H9 (cell line): ENCODE results near the gene GP1BB. TPM values are rescaled to one million over a fixed set of nuclear protein-coding genes. Genes with fewer than 3 reads are reported as not detected.

Experiments
- DNase-seq: peaks from one replicate; pipeline ENCODE4 v3.0.0-alpha.2; 2017
- H2AFZ ChIP-seq: one replicate; pipeline ENCODE4 v1.6.1; 2013; ENCODE audit warnings: mild to moderate bottlenecking, low read length, control low read depth, moderate library complexity
- H2AK5ac ChIP-seq: 2 replicates; pipeline ENCODE4 v1.6.1; 2013; ENCODE audit warnings: low read length, control low read depth, mixed read lengths; ENCODE audit not compliant: insufficient read length
- H2BK120ac ChIP-seq: one replicate; pipeline ENCODE4 v1.6.1; 2013; ENCODE audit warnings: low read depth, mild to moderate bottlenecking, low read length, control low read depth, inconsistent platforms; ENCODE audit not compliant: poor library complexity, severe bottlenecking
- H2BK12ac ChIP-seq: 2 replicates; pipeline ENCODE4 v1.6.1; 2013; ENCODE audit warnings: low read length, control low read depth, mixed read lengths, low read depth; ENCODE audit not compliant: insufficient read length
- H2BK15ac ChIP-seq: 2 replicates; pipeline ENCODE4 v1.6.1; 2013; ENCODE audit warnings: low read depth, low read length, control low read depth
- H2BK20ac ChIP-seq: one replicate; pipeline ENCODE4 v1.6.1; 2013; ENCODE audit warnings: low read depth, mild to moderate bottlenecking, low read length, control low read depth, inconsistent platforms; ENCODE audit not compliant: poor library complexity, severe bottlenecking
- H2BK5ac ChIP-seq: 2 replicates; pipeline ENCODE4 v1.6.1; 2013; ENCODE audit warnings: low read length, control low read depth, mixed read lengths; ENCODE audit not compliant: insufficient read length
- H3K14ac ChIP-seq: 2 replicates; pipeline ENCODE4 v1.6.1; 2013; ENCODE audit warnings: low read length, control low read depth; ENCODE audit not compliant: insufficient read depth
- H3K18ac ChIP-seq: 2 replicates; pipeline ENCODE4 v1.6.1; 2013; ENCODE audit warnings: low read depth, mild to moderate bottlenecking, mixed read lengths, low read length, control low read depth; ENCODE audit not compliant: insufficient read length
- H3K23ac ChIP-seq: 2 replicates; pipeline ENCODE4 v1.6.1; 2013; ENCODE audit warnings: low read length, control low read depth, mixed read lengths, low read depth; ENCODE audit not compliant: insufficient read length
- H3K23me2 ChIP-seq: 2 replicates; pipeline ENCODE4 v1.6.1; 2013; ENCODE audit warnings: low read depth, mild to moderate bottlenecking, mixed read lengths, low read length, control low read depth; ENCODE audit not compliant: insufficient read length, poor library complexity, severe bottlenecking
- H3K27ac ChIP-seq: 2 replicates; pipeline ENCODE4 v1.5.1; 2013; ENCODE audit warnings: low read length, control low read depth, mixed read lengths, low read depth; ENCODE audit not compliant: insufficient read length
- H3K27me3 ChIP-seq: 2 replicates; pipeline ENCODE4 v1.6.1; 2013; ENCODE audit warnings: low read length, control low read depth, inconsistent platforms; ENCODE audit not compliant: insufficient read depth
- H3K4ac ChIP-seq: 2 replicates; pipeline ENCODE4 v1.6.1; 2013; ENCODE audit warnings: low read depth, mild to moderate bottlenecking, control low read depth, inconsistent platforms, low read length, moderate library complexity
- H3K4me1 ChIP-seq: 2 replicates; pipeline ENCODE4 v1.6.1; 2013; ENCODE audit warnings: low read length, control low read depth, inconsistent platforms; ENCODE audit not compliant: insufficient read depth
- H3K4me2 ChIP-seq: 2 replicates; pipeline ENCODE4 v1.6.1; 2013; ENCODE audit warnings: low read length, control low read depth, mixed read lengths; ENCODE audit not compliant: insufficient read length, insufficient read depth
- H3K56ac ChIP-seq: 2 replicates; pipeline ENCODE4 v1.6.1; 2013; ENCODE audit warnings: low read depth, mild to moderate bottlenecking, mixed read lengths, low read length, control low read depth; ENCODE audit not compliant: insufficient read length
- H3K79me1 ChIP-seq: 2 replicates; pipeline ENCODE4 v1.6.1; 2013; ENCODE audit warnings: low read depth, mild to moderate bottlenecking, moderate library complexity, low read length, control low read depth, inconsistent platforms; ENCODE audit not compliant: insufficient read depth, poor library complexity, severe bottlenecking
- H3K79me2 ChIP-seq: 2 replicates; pipeline ENCODE4 v1.6.1; 2013; ENCODE audit warnings: low read length, control low read depth, inconsistent platforms; ENCODE audit not compliant: insufficient read depth
- H3K9ac ChIP-seq: 2 replicates; pipeline ENCODE4 v1.6.1; 2013; ENCODE audit warnings: low read length, control low read depth, mixed read lengths; ENCODE audit not compliant: insufficient read length; ENCODE audit errors: extremely low read depth
- H3K9me3 ChIP-seq: one replicate; pipeline ENCODE4 v1.6.1; 2013; ENCODE audit warnings: low read depth, low read length, inconsistent platforms; ENCODE audit not compliant: control insufficient read depth
- H3T11ph ChIP-seq: one replicate; pipeline ENCODE4 v1.6.1; 2013; ENCODE audit warnings: mild to moderate bottlenecking, low read length, control low read depth, inconsistent platforms
- H4K20me1 ChIP-seq: one replicate; pipeline ENCODE4 v1.6.1; 2013; ENCODE audit not compliant: control insufficient read depth, insufficient read length, insufficient read depth
- H4K5ac ChIP-seq: 2 replicates; pipeline ENCODE4 v1.6.1; 2013; ENCODE audit warnings: low read depth, mild to moderate bottlenecking, mixed read lengths, low read length, control low read depth; ENCODE audit not compliant: insufficient read length
- H4K8ac ChIP-seq: replicated peaks from 2 replicates; pipeline ENCODE4 v1.6.1; 2013; ENCODE audit warnings: low read length, control low read depth, mixed read lengths, low read depth; ENCODE audit not compliant: insufficient read length
- H4K91ac ChIP-seq: 2 replicates; pipeline ENCODE4 v1.6.1; 2013; ENCODE audit warnings: low read depth, mild to moderate bottlenecking, moderate library complexity, mixed read lengths, low read length, control low read depth; ENCODE audit not compliant: insufficient read length
- H3K27ac Mint-ChIP-seq, 3 experiments: 2 replicates in 2 of 3; 3 replicates in 1 of 3; pipeline ENCODE4 v1.8.0; 2020 to 2021; ENCODE audit warnings: mixed read lengths in 3 of 3, mild to moderate bottlenecking in 1 of 3, moderate library complexity in 1 of 3
- H3K27me3 Mint-ChIP-seq: 2 replicates; pipeline ENCODE4 v1.8.0; 2021; ENCODE audit warnings: low read depth, mild to moderate bottlenecking, moderate library complexity, mixed read lengths
- H3K36me3 Mint-ChIP-seq, 3 experiments: 2 replicates in 2 of 3; 3 replicates in 1 of 3; pipeline ENCODE4 v1.8.0; 2020 to 2021; ENCODE audit warnings: low read depth in 3 of 3, mixed read lengths in 3 of 3; ENCODE audit not compliant: insufficient read depth in 1 of 3
- H3K4me1 Mint-ChIP-seq, 2 experiments: 2 replicates each; pipeline ENCODE4 v1.8.0; 2020; ENCODE audit warnings: mixed read lengths in 2 of 2
- H3K4me3 Mint-ChIP-seq, 2 experiments: 2 replicates in 1 of 2; 3 replicates in 1 of 2; pipeline ENCODE4 v1.8.0; 2020 to 2021; ENCODE audit warnings: mild to moderate bottlenecking in 2 of 2, mixed read lengths in 2 of 2, moderate library complexity in 1 of 2
- H3K9me3 Mint-ChIP-seq, 2 experiments: 2 replicates in 1 of 2; 3 replicates in 1 of 2; pipeline ENCODE4 v1.8.0; 2020; ENCODE audit warnings: mild to moderate bottlenecking in 2 of 2, mixed read lengths in 2 of 2, moderate library complexity in 1 of 2
- CTCF ChIP-seq: fragments of 200-600 bp; sonication (generic); conservative IDR thresholded peaks from 3 replicates; pipeline ENCODE4 v1.8.0; 2021; ENCODE audit warnings: antibody characterized with exemption, mild to moderate bottlenecking
- WGBS: extraction: QIAGEN DNeasy Blood & Tissue Kit; methylation state at CpG from one replicate; pipeline ENCODE4 v1.1.7; 2013; ENCODE audit warnings: missing lambda C conversion rate, low lambda C conversion rate, mixed read lengths; ENCODE audit not compliant: insufficient read length; ENCODE audit errors: extremely low coverage; 5-methylcytosine and 5-hydroxymethylcytosine counted together
- total RNA-seq: library from RNA; stranded (reverse); gene quantifications from 2 replicates; pipeline ENCODE4 v1.2.1, GENCODE V29; 2021

Gene GP1BB
- total RNA-seq, 1 experiment from 2014 or later: 3.4 TPM

DNA sequence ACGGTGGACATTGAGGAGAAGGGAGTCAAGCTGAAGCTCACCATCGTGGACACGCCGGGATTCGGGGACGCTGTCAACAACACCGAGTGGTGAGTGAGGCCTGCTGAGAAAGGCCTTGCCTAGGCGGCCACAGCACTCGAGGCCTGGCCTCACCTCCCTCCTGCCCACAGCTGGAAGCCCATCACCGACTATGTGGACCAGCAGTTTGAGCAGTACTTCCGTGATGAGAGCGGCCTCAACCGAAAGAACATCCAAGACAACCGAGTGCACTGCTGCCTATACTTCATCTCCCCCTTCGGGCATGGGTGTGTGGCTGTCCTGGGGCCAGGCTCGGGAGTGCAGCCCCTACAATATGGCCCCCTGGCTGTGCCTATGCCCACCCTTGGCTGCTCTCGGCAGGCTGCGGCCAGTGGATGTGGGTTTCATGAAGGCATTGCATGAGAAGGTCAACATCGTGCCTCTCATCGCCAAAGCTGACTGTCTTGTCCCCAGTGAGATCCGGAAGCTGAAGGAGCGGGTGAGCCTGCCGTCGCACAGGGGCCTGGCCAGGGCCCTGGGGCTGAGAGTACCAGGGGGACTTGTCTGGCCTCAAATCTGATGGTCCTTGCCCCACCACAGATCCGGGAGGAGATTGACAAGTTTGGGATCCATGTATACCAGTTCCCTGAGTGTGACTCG, 3.0 kb upstream of the GP1BB start:
- peaks cover 81% of the 10 kb centered on the region for H3K27me3 Mint-ChIP-seq
- DNase-seq: no peak

More for the DNA sequence above, 3.0 kb upstream of the GP1BB start:
- Histone ChIP-seq H2BK12ac (no peak overlapping the region), H4K91ac (no peak overlapping the region), H2BK120ac (no peak overlapping the region), H2BK5ac (no peak overlapping the region), H3K79me1 (no peaks in the 10 kb centered on the region), H4K20me1 (peaks cover 4% of the 10 kb centered on the region), H2AK5ac (no peak overlapping the region), H2BK15ac (no peak overlapping the region), H3K56ac (no peak overlapping the region), H4K5ac (no peak overlapping the region), H3K18ac (no peak overlapping the region), H3K9ac (no peak overlapping the region), H3K14ac (no peak overlapping the region), H3K27ac (no peak overlapping the region), H3K23me2 (peaks cover 10% of the 10 kb centered on the region), H3T11ph (no peak overlapping the region), H3K9me3 (no peaks in the 10 kb centered on the region), H2AFZ (no peak overlapping the region), H3K23ac (no peak overlapping the region), H2BK20ac (no peak overlapping the region), H3K4me1 (peaks cover 2% of the 10 kb centered on the region; the same call in 1 of the 2 replicates), H3K4ac (no peak overlapping the region), H3K27me3 (peaks cover 57% of the 10 kb centered on the region; the same call in 1 of the 2 replicates), H4K8ac (no peak overlapping the region), H3K4me2 (no peak overlapping the region), H3K79me2 (no peaks in the 10 kb centered on the region)
- Mint-ChIP-seq H3K4me1 (peaks cover 17 to 32% of the 10 kb centered on the region in 2 experiments), H3K4me3 (peak overlapping the region in 1 of 2 experiments; percentile 77; a peak in 2 of 5 replicates), H3K9me3 (peaks cover 6 to 11% of the 10 kb centered on the region in 2 experiments; a peak in 4 of 5 replicates), H3K27ac (no peak overlapping the region), H3K36me3 (peaks cover 7 to 18% (median 14%) of the 10 kb centered on the region in 3 experiments; a peak in 6 of 7 replicates)
- no peak for TF ChIP-seq CTCF
- no CpG with 5 or more reads among the region's 26 CpGs for WGBS
